MG63 (cell line): Measurements from ENCODE around the gene METTL4. TPM values are rescaled to one million over a fixed set of nuclear protein-coding genes. Genes with fewer than 3 reads are reported as not detected.
"Not testable (repeated sequence)": the region's sequence is repeated elsewhere in the genome, so short reads cannot be mapped to it uniquely, and the experiment has no call there.

Source experiments
- DNase-seq: peaks from one replicate; pipeline ENCODE4 v3.0.0-alpha.2; 2020
- H3K27me3 ChIP-seq: fragments of 250-450 bp; sonication (Bioruptor Pico); 2 replicates; pipeline ENCODE4 v1.5.1; 2020; ENCODE audit warnings: mild to moderate bottlenecking, moderate library complexity
- H3K36me3 ChIP-seq: fragments of 250-450 bp; sonication (Bioruptor Pico); 2 replicates; pipeline ENCODE4 v1.5.1; 2020; ENCODE audit warnings: mild to moderate bottlenecking, moderate library complexity
- H3K4me3 ChIP-seq: fragments of 250-450 bp; sonication (Bioruptor Pico); 2 replicates; pipeline ENCODE4 v1.5.1; 2020; ENCODE audit warnings: mild to moderate bottlenecking, moderate library complexity
- H3K9me3 ChIP-seq: fragments of 250-450 bp; sonication (Bioruptor Pico); 2 replicates; pipeline ENCODE4 v1.5.1; 2020; ENCODE audit warnings: mild to moderate bottlenecking, moderate library complexity
- total RNA-seq: library from RNA; depleted of rRNA; stranded (reverse); fragments of >200 nt; shearing (Covaris generic); gene quantifications from 2 replicates; pipeline ENCODE4 v1.2.3, GENCODE V29; 2014; ENCODE audit warnings: low replicate concordance

The METTL4 gene
- total RNA-seq, 1 experiment from 2014 or later: 10.8 TPM

DNA sequence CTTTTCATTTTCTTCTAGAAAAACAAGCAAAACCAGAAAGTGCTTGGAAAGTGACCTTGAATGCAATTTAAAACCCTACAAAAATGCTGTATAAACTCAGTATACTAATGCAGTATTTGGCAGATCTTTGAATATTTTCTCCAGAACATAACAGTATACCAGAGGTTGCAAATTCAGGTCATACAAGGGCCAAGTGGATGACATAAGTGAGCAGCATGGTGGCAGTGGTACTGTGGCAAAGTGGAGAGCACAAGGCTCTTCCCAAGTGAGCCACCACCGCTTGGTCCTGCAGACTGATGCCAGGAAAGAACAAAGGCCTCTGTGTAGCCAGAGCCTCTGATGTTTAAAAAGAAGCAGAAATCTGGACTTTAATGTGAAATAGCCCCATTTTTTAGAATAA, 33.1 kb downstream of the METTL4 start:
- Histone ChIP-seq H3K36me3 (peaks cover 3% of the 10 kb centered on the region; the same call in 1 of the 2 replicates), H3K27me3 (no peaks in the 10 kb centered on the region), H3K4me3 (no peak overlapping the region), H3K9me3 (no peaks in the 10 kb centered on the region)
- no peak for DNase-seq

DNA sequence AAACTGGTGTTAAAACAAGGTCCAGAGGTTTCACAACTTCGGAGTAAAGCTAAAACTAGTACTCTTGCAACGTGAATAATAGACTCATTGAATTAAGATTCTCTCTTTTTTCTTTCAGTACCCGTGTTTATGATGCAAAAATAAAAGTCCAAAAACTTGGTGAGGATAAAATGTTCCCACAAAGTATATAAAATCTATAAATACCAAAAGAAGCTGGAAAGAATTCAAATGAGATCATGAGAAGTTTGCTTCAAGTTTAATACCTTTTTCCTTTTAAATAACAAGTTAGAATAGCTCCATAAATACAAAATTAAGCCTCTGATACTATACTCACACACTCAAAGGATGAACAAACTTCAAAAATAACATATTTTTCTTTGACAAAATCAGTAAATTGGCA, 34.0 kb downstream of the METTL4 start:
- no peaks in the 10 kb centered on the region for H3K27me3 ChIP-seq
- no peaks in the 10 kb centered on the region for H3K9me3 ChIP-seq
- H3K4me3 ChIP-seq: no peak overlapping the region
- no peak for DNase-seq
- peaks cover 3% of the 10 kb centered on the region; the same call in 1 of the 2 replicates for H3K36me3 ChIP-seq

DNA sequence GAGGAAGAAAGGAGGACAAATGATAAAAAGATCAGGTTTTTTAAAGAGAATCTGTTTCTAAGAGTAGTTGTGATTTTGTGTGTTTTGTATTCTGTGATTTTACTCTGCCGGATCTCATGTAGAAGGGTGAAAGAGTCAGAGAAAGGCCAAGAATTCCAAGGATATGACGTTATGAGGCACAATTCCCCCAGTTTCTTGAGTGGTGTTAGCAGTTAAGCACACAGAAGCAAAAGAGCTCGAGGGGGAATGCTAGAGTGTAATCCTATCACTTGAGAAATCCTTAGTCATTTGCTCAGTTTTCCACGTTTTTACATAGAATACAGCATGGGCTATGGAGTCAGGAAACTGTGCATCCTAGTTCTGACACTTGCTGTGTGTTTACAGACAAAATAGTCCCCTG, 34.8 kb downstream of the METTL4 start:
- Histone ChIP-seq H3K36me3 (peaks cover 3% of the 10 kb centered on the region; the same call in 1 of the 2 replicates), H3K4me3 (no peak overlapping the region), H3K27me3 (no peaks in the 10 kb centered on the region), H3K9me3 (no peaks in the 10 kb centered on the region)
- DNase-seq: no peak

GRCh38 chr18:2536063-2536462, 35.2 kb downstream of the METTL4 start:
- Histone ChIP-seq H3K4me3 (no peak overlapping the region), H3K9me3 (no peaks in the 10 kb centered on the region), H3K36me3 (peaks cover 3% of the 10 kb centered on the region; the same call in 1 of the 2 replicates), H3K27me3 (no peaks in the 10 kb centered on the region)
- DNase-seq: no peak

DNA sequence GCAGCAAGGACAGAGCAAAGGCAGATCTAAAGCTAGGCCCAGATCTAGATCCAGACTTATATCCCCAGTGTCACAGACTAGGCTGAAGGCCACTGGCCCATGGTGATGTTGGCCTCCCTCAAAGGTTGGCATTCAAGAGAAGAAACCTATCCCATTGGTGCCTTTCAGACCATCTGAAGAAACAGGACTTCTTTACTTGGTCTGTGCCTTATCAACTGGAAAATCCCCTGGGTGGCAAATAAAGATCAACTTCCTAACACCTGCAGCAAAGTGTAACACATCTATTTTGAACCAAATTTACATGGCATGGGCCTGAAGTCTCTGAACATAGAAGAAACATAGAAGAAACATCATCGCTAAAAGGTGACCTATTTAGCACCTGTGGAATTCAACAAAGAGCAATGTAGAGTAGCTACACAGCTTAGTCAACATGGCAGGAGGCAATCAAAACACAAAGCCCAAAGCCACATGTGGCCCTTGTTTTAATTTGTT, 35.8 kb downstream of the METTL4 start:
- no peaks in the 10 kb centered on the region for H3K27me3 ChIP-seq

GRCh38 chr18:2534906-2535305, 36.4 kb downstream of the METTL4 start:
- H3K36me3 ChIP-seq: peaks cover 3% of the 10 kb centered on the region; the same call in 1 of the 2 replicates
- no peak for DNase-seq
- no peaks in the 10 kb centered on the region for H3K27me3 ChIP-seq
- no peaks in the 10 kb centered on the region for H3K9me3 ChIP-seq
- H3K4me3 ChIP-seq: no peak overlapping the region

More for the DNA sequence above, 35.8 kb downstream of the METTL4 start:
- Histone ChIP-seq H3K9me3 (no peaks in the 10 kb centered on the region), H3K36me3 (peaks cover 3% of the 10 kb centered on the region; the same call in 1 of the 2 replicates), H3K4me3 (no peak overlapping the region)
- DNase-seq: no peak

DNA sequence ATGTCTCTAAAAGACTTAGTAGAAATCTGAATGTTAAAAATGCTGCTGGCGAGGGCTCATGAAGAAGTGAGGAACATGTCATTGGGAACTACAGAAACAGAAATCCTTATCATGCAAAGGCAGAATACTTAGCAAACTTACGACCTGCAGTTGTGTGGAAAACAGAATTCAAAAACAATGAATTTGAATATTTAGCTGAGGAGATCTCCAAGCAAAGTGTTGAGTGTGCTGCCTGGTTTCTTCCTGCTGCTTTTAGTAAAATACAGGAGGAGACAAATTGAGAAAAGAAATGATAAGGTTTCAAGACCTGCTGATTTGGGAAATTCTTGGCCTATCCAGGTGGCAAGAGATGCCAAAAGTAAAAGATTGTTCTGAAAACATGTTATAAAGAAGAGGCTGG, 38.5 kb downstream of the METTL4 start:
- Histone ChIP-seq H3K36me3 (no peaks in the 10 kb centered on the region), H3K9me3 (no peaks in the 10 kb centered on the region), H3K27me3 (no peaks in the 10 kb centered on the region), H3K4me3 (no peak overlapping the region)
- no peak for DNase-seq

DNA sequence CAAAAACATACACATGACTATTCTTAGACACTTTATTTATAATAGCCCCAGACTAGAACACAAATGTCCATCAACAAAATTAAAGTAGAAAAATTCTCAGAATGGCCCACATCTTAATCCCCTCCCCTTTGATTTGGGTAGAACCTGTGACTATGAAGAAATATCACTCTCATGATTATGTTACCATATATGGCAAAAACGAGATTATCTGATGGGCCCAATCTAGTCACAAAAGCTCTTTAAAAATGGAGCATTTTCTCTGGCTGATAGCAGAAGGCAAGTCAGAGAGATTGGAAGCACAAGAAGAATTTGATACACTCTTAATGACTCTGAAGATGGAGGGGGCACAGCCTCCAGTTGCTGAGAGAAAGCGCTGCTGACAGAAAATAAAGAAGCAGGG, 39.6 kb downstream of the METTL4 start:
- Histone ChIP-seq H3K9me3 (no peaks in the 10 kb centered on the region), H3K27me3 (no peaks in the 10 kb centered on the region), H3K4me3 (no peak overlapping the region), H3K36me3 (no peaks in the 10 kb centered on the region)
- no peak for DNase-seq

GRCh38 chr18:2529154-2529553, 42.2 kb downstream of the METTL4 start:
- H3K9me3 ChIP-seq: no peaks in the 10 kb centered on the region
- no peak overlapping the region for H3K4me3 ChIP-seq
- no peaks in the 10 kb centered on the region for H3K27me3 ChIP-seq
- no peaks in the 10 kb centered on the region for H3K36me3 ChIP-seq
- no peak for DNase-seq

DNA sequence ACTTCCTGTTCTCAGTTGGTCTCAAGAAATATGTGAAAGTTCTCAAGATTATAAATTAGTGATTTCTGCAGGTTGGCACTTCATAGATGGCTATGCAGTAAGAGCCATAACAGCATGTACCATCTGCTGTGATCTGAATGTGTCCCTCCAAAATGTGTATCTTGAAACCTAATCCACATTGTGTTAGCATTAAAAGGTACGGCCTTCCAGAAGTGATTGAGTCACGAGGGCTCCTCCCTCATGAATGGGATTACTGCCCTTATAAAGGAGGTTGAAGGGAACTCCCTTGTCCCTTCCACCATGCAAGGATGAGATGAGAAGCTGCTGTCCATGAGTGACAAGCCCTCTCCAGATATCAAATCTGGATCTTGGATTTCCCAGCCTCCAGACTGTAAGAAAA, 45.0 kb downstream of the METTL4 start:
- no peak overlapping the region for H3K4me3 ChIP-seq
- H3K9me3 ChIP-seq: no peaks in the 10 kb centered on the region
- DNase-seq: no peak
- no peaks in the 10 kb centered on the region for H3K27me3 ChIP-seq
- H3K36me3 ChIP-seq: no peaks in the 10 kb centered on the region

DNA sequence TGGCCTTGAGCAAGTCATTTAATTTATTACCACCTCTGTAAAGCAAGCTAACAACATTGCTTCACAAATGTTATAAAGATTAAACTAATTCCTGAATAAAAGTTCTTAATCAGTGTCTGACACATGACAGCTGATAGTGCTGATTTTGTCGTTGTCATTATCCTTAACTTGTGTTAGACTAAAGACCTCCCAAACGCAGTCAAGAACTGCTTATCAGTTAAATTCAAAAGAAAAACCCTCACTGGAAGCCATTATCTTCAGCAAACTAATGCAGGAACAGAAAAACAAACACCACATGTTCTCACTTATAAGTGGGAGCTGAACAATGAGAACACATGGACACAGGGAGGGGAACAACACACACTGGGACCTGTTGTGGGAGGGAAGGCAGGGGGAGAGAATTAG, 46.5 kb downstream of the METTL4 start:
- H3K9me3 ChIP-seq, H3K36me3 ChIP-seq, H3K4me3 ChIP-seq, DNase-seq, H3K27me3 ChIP-seq: not testable (repeated sequence)

DNA sequence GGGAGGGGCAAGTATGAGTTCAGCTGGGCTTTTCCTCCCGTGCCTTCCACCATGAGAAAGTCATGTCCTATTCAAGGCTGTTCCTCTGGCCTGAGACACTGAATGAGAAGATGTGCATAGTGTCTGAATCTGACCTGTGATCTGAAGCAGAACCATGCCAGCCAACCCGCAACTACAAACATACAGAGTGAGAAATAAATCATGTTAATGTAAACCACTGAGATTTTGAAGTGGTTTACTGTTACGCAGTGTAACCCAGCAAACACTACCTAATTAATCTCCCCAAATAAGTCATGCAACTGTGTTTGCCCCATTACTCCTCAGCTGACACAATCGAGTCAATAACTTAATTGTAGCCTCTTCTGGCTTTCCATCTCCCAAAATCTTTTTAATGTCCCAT, 49.2 kb downstream of the METTL4 start:
- H3K9me3 ChIP-seq: no peaks in the 10 kb centered on the region
- no peaks in the 10 kb centered on the region for H3K36me3 ChIP-seq
- no peak overlapping the region for H3K4me3 ChIP-seq
- H3K27me3 ChIP-seq: no peaks in the 10 kb centered on the region
- DNase-seq: no peak

GRCh38 chr18:2518473-2518872, 52.8 kb downstream of the METTL4 start:
- DNase-seq: no peak
- H3K27me3 ChIP-seq: no peaks in the 10 kb centered on the region
- H3K4me3 ChIP-seq: no peak overlapping the region
- H3K36me3 ChIP-seq: no peaks in the 10 kb centered on the region
- H3K9me3 ChIP-seq: no peaks in the 10 kb centered on the region

- no peaks in the 10 kb centered on the region for H3K27me3 ChIP-seq
- H3K9me3 ChIP-seq: no peaks in the 10 kb centered on the region
- no peak overlapping the region for H3K4me3 ChIP-seq
- no peaks in the 10 kb centered on the region for H3K36me3 ChIP-seq
- DNase-seq: peak; percentile 73
Observed at GRCh38 chr18:2515908-2516625, 55.2 kb downstream of the METTL4 start.

DNA sequence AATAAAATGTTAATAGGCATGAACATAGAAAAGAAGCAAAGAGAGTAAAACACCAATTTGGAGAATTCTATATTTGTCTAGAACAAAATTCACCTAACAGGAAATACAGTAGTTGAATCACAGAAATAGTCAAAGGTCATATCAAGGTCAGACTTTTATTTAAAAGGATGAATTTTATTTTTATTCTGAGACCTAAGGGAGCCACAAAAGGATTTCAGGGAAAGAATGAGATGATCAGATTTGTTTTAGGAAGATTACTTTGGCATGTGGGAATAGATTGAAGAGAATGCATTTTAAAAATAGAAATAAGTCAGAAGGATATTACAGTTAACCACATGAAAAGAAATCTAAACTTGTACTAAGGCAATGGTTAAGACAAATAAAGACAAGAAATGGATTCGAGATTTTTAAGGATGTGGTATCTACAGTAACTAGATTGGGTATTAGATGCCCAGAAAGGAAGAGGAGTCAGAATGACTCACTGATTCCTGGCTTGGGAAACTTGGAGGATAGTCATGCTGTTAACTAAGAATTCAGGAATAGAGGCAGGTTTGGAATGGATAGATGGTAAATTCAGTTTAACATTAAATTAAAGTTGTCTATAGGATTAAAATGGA, 56.0 kb downstream of the METTL4 start:
- Histone ChIP-seq H3K36me3 (no peaks in the 10 kb centered on the region), H3K27me3 (no peaks in the 10 kb centered on the region), H3K9me3 (no peaks in the 10 kb centered on the region), H3K4me3 (no peak overlapping the region)
- peak; percentile 48 for DNase-seq

DNA sequence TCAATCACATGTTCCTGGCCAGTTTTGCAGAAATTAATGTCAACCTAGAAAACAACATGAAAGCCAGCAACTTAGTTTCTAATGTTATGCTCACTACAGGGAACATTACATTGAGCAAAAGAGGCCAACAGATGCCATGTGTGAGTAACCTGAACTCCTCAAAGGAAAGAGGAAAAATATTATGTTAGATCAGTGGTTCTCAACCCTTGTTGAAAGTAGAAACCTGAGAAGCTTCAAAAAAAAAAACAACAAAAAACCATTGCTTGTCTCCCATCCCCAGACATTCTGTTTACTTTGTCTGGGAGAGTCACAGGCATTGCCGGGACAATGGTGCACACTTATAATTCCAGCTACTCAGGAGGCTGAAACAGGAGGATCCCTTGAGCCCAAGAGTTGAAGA, 57.7 kb downstream of the METTL4 start:
- Histone ChIP-seq H3K4me3 (no peak overlapping the region), H3K27me3 (no peaks in the 10 kb centered on the region), H3K36me3 (no peaks in the 10 kb centered on the region), H3K9me3 (no peaks in the 10 kb centered on the region)
- no peak for DNase-seq

DNA sequence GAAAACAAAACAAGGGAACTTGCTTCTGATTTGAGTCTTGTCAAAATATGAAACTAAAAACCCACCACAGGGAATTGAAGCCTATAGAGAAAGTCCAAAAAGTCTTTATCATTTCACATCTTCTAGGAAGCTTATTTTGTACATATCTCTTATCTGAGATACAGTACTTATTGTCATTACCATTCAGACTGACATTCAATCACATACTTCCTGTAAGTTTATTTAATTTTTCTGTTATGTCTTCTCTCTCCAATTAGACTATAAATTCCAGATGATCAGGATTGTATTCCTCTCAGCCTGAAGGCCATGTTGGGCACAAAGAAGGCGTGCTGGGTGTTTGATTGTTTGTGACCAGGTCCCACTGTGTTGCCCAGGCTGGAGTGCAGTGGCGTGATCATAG, 59.2 kb downstream of the METTL4 start:
- Histone ChIP-seq H3K9me3 (no peaks in the 10 kb centered on the region), H3K36me3 (no peaks in the 10 kb centered on the region)

DNA sequence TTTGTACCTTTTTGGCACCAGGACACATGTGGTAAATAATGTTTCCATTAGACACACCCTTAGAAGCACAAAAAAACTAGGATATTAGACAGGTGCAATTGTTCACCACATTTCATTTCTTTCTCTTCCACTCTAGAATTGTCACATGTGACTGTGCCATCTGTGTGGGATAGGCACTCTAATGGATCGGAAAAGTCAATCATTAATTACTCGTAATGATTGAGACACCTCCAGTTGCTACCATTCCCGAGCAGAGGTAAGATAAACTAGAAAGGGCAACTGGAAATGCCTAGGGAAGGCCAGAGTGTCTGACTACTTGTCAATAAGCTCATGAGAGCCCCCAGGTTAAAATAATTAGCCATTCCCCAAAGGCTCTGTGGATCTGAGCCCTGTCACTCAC, 59.9 kb downstream of the METTL4 start:
- no peak overlapping the region for H3K4me3 ChIP-seq
- H3K9me3 ChIP-seq: no peaks in the 10 kb centered on the region
- H3K36me3 ChIP-seq: no peaks in the 10 kb centered on the region
- no peak for DNase-seq
- H3K27me3 ChIP-seq: no peaks in the 10 kb centered on the region

More for the DNA sequence above, 59.2 kb downstream of the METTL4 start:
- Histone ChIP-seq H3K27me3 (no peaks in the 10 kb centered on the region), H3K4me3 (no peak overlapping the region)
- DNase-seq: no peak
